Stomach (tissue), 4 donors: ENCODE data around the gene ESPL1.

Source experiments
- EP300 ChIP-seq: sonication (generic); formaldehyde crosslinking; IDR thresholded peaks from one replicate; pipeline ENCODE4 v1.6.1; 2017; ENCODE audit warnings: antibody characterized with exemption
- POLR2A ChIP-seq, 4 donors: fragments of 450-650 bp; IDR thresholded peaks; one replicate each; pipeline ENCODE4 v1.6.1; 2016; ENCODE audit warnings: antibody characterized with exemption in 4 of 4, control low read depth in 2 of 4, mild to moderate bottlenecking in 1 of 4, moderate library complexity in 1 of 4
- TF ChIP-seq, protein P1 (sequence below), 7 experiments: fragments of 450-650 bp in 4 of 7; fragments of 200-600 bp in 3 of 7; sonication (generic) in 3 of 7; IDR thresholded peaks; one replicate each; pipeline ENCODE4 v1.5.1; 2016 to 2019; ENCODE audit warnings: antibody characterized with exemption in 7 of 7, control low read depth in 2 of 7, mild to moderate bottlenecking in 1 of 7

DNA sequence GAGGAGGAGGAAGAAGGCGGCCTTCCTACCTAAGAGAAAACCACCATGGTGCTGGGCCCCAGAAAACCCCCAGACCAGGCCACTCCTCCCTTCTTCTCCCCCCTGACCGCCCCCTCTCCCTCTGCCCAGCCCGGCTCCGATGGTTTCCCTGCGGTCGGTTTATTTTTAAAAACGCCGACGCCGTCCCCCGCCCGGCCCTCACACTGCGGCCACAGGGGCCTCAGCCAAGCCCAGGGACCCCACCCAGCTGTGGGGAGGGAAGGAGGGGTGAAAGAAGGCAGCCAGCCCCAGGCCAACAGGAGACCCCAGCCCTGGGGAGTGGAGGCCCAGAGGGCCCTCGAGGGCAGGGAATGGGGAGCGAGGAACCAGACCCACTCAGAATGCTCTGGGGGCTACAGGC is 64.6 kb downstream of the ESPL1 start:
- TF ChIP-seq, protein P1, sequence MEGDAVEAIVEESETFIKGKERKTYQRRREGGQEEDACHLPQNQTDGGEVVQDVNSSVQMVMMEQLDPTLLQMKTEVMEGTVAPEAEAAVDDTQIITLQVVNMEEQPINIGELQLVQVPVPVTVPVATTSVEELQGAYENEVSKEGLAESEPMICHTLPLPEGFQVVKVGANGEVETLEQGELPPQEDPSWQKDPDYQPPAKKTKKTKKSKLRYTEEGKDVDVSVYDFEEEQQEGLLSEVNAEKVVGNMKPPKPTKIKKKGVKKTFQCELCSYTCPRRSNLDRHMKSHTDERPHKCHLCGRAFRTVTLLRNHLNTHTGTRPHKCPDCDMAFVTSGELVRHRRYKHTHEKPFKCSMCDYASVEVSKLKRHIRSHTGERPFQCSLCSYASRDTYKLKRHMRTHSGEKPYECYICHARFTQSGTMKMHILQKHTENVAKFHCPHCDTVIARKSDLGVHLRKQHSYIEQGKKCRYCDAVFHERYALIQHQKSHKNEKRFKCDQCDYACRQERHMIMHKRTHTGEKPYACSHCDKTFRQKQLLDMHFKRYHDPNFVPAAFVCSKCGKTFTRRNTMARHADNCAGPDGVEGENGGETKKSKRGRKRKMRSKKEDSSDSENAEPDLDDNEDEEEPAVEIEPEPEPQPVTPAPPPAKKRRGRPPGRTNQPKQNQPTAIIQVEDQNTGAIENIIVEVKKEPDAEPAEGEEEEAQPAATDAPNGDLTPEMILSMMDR (IDR thresholded peaks at IDR 0.05) = no peak
- no peak for TF ChIP-seq EP300
- TF ChIP-seq POLR2A (IDR thresholded peaks at IDR 0.05) = no peak
